HCEC 1CT (cell line): ENCODE measurements around the gene OCRL.
"Not testable (repeated sequence)": the region's sequence is repeated elsewhere in the genome, so short reads cannot be mapped to it uniquely, and the experiment has no call there.

Experiments used
- DNase-seq: peaks from one replicate; pipeline ENCODE4 v3.0.0-alpha.2; 2017

The OCRL gene

GRCh38 chrX:129540722-129541184 is 694 bp downstream of the OCRL start:
- peak; percentile 3 for DNase-seq

- DNase-seq = no peak
These were observed 4.7 kb downstream of the OCRL start for GRCh38 chrX:129544780-129545179.

DNA sequence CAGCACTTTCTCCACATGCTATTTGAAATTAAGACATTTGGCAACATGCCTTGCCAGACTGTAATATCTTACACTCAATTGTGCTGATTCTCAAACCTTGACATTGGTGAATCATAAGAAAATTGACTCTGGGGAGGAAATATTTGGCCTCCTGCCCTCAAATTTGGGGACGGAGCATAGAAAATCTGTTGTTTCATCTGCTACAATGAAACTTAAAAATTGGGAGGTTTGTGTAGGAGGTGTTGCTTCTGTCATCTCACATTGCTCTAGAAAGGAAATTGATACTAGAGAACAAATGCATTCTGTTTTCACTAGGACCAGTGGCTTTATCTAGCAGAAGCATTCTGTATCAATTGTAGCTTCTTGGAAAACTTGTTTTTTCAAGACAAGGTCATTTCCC is 5.3 kb downstream of the OCRL start:
- DNase-seq = no peak

DNA sequence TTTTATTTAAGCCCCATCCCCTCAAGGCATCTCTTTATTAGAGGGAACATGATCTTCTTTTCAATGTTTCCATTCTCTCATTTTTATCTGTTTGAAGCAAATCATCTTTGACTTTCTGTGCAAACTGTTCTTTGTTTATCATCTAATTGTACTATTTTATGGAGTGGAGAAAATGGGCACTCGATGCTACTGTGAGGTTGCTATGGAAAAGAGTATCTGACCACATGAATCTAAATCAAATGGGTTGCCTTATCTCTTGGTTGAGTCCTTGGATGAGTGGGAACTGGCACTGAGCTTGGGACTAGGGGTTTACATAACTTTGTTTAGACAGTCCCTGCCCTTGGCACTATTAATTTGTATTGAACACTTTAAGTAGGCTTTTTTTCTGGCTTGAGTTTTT is 9.1 kb downstream of the OCRL start:
- no peak for DNase-seq

- no peak for DNase-seq
These were observed 13.7 kb downstream of the OCRL start for GRCh38 chrX:129553619-129554288.

DNA sequence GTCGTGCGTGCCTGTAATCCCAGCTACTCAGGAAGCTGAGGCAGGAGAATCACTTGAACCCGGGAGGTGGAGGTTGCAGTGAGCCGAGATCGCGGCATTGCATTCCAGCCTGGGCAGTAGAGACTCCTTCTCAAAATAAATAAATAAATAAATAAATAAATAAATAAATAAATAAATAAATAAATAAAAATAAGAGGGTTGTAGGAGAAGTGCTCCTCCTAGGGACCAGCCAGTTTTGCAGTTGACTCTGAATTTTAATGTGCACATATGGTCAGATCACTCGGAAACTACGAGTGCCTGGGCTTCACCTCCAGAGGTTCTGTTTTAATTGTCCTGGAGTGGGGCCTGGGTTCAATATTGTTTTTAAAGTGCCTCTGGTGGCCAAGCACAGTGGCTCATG is 14.8 kb downstream of the OCRL start:
- DNase-seq = not testable (repeated sequence)

DNA sequence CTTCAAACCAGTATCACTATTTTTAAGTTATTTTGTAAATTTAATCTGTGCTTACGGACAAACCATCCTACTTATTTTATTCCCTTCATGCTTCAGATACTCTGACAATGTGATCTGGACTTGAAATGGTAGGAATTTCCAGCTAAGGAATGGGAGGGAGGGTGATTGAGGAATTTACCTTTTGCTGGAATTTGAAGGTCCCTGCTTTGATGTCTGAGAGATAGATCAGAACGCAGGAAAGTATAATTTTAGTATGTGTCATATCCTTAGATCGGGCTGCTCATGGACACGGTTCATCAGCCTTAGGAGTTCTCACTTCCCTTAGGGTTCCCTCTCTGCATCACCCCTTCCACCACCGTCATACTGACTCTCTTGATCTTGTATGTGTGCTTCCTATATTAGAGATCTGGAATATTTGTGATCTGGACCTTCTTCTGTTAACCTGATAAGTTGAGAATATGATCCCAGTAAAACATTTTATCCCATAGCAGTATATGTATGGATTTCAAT is 16.8 kb downstream of the OCRL start:
- DNase-seq = no peak

DNA sequence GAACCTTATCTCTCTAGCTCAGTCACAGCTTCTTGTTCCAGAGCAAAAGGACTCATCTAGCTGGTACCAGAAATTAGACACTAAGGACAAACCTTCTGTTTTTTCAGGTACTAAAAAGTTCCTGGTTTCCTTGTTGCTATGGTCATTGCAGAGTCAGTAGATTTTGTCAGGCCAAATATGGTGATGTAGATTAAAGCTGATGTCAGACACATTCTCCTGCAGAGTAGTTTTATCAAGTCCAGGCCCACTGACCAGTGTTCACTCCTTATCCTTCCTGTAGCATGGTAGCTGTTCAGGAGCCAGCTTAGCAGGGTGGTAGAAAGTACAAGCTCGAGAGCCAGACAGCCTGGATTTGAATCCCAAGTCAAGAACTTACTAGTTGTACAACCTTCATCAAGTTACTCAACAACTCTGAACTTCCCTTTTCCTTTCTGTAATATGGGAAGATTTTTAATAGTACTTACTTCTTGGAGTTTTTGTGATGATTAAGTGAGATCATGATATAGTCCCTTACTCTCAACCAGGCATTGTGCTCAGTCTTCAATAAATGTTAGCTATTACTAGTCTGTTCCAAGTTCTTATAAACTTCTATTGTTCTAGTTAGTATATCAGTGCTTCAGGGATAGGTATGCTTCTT is 17.9 kb downstream of the OCRL start:
- DNase-seq = no peak

DNA sequence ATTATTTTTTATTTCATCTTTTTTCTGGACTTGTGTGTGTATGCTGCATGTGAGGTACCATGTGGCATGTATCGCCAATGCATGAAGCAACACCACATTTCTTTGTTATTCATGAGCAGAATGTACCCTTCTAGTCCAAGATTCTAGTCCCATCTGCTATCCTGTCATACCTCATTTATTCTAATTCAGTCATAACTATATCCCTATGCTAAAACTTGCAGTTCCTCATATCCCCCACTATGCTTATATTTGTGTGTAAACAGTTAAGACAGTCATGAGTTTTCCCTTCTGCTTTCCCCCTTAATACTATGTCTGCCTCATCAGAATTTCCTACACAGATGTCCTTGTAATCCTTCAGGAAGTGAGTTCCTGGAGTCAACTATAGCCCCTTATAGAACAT is 19.7 kb downstream of the OCRL start:
- DNase-seq = no peak

DNA sequence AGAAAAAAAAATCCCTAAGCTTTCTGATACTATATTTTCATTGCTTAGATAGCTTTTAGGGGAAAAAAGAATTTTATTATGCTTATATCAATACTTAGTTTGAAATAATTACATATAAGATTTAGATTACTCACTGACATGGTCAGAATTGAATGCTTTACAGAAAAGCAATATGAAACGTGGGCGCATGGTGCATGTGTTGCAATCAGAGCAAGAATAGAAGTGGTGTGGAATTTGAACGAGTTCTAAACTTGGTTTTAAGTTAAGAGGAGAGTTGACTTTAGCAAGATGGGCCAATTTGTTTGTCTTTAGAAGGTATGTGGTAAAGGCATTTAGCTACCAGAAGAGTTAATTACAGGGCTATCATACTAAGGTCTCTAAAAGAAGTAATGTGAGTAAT is 21.4 kb downstream of the OCRL start:
- DNase-seq = no peak

GRCh38 chrX:129564345-129564744 is 24.3 kb downstream of the OCRL start:
- DNase-seq = not testable (repeated sequence)

DNA sequence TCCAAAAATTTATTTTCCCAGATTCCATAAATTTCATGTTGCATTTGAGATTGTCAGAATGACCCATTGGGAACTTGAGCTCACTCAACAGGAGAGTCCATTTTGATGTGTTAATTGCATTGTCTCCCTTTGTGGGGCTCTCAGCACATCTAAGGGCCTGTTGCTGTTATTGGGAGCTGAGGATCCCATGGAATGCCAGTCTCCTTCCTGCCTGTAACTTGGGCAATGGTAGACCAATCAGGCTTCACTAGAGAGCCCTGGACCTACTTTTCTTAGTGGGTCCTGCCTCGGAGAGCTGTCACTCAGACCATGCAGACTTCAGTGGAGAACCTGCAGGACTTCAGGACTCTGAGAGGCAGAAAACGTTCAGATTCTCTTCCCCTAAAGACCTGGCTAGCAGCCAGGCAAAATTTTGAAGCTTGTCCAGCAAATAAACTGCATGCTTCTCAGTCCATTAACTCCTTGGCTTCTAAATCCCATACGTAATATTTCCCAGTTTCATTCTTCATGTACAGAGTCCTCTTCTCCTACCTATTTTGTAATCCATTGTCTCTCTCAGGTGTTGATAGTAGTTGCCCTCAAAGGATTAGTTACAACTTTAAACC is 25.1 kb downstream of the OCRL start:
- no peak for DNase-seq

DNA sequence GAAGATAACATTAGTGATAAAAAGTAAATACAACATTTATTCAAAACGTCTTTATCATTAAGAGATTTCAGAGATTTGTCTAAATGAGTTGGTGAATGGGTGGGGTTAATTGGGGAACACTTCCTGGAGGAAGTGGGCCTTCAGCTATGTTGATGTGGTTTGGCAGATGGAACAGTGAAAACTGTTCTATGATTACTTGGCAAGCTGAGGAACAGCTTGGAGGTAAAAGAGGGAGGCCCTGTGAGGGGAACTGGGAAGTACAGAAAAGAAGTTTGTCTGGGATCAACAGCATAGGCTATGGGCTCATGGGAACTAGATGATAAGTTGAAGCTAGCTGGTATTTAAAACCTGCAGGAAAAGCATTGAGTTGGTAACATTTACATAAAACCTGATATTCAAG is 26.0 kb downstream of the OCRL start:
- DNase-seq = no peak

DNA sequence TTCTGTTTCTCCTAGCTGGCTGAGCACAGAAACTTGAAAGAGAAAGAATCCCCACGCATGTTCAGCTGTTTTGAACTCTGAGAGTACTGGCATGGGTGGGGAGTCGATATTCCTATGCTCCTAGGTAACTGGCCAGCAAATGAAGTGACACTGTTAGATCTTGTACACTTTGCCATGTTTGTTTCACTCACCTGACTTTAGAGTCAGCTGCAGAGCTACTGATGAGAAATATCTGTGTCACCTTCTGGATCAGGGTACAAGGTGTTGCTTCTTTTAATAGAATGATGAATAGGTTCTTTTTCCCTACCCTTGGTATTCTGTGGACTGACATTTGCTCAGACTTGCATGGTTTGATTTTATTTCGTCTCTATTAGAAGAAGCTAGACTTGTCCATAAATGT is 28.3 kb downstream of the OCRL start:
- no peak for DNase-seq

DNA sequence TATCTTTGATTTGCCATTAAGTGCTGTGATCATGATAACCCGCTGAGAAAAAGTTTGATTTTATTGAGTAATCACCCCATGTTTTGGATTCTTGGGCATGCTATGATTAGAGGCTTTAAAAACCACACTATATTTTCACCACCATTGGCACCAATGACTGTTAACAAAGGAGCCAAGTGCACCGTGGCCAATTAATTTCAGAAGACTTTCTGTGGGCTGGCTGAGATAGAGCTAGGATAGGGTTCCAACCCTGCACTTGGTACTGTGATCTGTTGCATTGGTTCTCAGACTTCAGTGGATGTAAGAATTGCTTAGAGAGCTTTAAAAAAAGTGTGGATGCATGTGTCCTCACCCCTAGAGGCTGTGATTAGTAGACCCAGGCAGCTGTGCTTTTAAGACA is 32.4 kb downstream of the OCRL start:
- no peak for DNase-seq

DNA sequence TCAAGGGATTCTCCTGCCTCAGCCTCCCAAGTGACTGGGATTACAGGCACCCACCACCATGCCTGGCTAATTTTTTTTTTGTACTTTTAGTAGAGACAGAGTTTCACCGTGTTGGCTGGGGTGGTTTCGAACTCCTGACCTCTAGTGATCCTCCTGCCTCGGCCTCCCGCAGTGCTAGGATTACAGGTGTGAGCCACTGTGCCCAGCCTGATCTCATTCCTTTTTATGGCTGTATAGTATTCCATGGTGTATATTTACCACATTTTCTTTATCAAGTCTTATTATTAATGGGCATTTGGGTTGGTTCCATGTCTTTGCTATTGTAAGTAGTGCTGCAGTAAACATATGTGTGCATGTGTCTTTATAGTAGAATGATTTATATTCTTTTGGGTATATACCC is 33.6 kb downstream of the OCRL start:
- DNase-seq = not testable (repeated sequence)

DNA sequence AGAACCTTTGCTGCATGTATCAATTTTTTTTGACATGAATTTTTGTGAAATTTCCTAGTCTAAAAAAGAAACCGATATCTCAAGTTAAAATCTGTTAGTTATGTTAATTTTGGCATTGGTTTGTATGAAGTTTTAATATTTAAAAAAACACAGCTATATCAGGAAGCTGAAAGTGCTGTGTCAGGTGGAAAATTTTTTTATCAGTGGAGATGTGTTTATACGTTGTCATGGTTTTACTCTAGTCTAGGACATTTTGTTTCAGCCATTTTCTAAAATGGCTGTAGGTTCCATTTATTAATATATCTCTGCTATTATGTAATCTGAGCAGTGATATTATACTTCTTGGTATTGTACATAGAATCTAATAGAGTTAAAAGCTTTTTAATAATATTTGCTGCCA is 34.2 kb downstream of the OCRL start:
- no peak for DNase-seq

DNA sequence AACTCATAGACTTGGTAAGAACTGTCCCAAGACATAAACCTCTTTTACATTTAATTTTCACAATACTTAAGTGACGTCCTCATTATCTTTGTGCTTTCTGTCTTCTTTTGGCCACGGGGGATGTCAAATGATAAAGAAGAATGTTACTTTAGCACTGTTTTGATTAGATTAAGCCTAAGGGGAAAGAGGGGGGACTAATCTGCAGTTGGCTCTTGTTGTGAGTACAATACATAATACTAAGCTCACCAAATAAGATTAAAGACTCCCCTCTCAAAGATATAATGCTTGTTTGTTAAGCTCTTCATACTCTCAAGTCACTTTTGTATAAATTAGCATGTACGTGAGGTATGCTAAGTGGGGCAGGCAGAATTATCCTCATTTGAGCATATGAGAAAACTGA is 36.5 kb downstream of the OCRL start:
- no peak for DNase-seq

GRCh38 chrX:129577473-129577872 is 37.4 kb downstream of the OCRL start:
- peak; percentile 73 for DNase-seq

DNA sequence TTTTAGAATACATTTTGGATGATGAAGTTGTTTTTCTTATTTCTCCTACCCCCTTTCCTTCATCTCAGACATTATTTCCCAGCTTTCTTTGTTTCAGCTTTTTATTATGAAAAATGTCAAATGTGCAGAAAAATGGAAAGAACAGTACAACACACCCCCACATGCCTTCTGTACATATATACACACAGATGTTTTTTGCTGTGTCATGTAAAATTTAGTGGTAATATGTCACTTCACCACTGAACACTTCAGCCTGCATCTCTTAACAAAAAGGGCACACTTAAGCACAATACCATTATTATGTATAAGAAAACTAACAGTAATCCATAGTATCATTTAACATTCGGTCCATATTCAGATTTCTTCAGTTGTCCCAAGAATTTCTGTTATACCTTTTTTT is 37.8 kb downstream of the OCRL start:
- DNase-seq = no peak

- no peak for DNase-seq
These were observed 41.8 kb downstream of the OCRL start for GRCh38 chrX:129581904-129582303.

DNA sequence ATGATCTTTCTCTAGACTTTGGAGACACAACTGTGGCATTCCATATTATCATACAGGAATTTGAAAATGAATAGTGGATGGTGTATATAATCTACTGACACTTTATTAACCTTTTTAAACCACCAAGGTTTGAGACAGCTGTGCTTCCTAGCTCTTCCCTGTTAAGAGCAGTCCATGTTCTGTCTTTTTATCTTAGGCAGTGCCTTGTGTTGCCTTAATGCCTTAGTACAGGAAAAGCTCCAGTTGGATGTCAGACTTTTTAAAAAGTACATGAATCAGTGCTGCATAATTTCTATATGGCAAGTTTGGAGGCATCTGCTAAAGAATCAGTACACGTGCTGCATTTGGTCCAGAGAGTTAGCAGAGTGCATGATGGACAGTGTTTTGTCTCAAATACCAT is 45.1 kb downstream of the OCRL start:
- DNase-seq = no peak

DNA sequence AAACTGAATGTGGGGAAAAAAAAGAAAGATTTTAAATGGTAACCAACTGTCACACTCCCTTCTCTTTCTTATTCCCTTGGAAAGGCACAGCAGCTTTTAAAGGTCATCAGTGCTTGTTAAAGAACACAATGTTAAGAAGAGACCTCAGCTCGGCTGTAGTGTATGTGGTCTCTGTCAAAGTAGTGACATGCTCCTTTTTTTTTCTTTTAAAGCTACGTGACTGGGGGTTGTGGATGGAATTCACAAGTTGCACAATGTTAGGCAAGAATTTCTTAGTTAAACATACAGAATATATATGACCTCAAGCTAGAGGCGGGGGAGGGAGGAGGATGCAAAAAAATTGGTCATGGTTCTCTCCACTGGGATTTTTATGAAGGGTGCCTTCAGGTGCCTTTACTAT is 45.6 kb downstream of the OCRL start:
- no peak for DNase-seq

DNA sequence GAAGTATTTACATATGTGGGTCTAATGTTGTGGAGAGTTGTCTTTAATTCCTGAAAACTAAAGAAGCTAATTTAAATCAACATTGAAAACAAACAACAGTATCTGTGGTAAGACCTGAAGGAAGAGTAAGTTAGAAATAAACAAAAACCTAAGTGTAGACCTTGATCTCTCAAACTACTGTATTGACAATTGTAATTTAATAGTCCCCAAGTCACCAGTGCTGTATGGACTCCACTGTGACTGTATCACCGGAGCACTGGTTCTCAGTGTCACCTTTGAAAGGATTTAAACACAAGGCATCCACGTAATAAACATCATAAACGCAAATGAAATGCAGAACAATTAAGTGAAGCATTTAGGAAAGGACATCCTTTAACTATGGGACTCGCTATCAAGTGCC is 46.4 kb downstream of the OCRL start:
- no peak for DNase-seq
